Stomach (tissue), 9 donors: Measurements from ENCODE around the gene AANAT. TPM values are rescaled to one million over a fixed set of nuclear protein-coding genes. Genes with fewer than 3 reads are reported as not detected.
A peak's percentile ranks its signal among the peaks of the same experiment; 100 is the strongest.

Source experiments
- DNase-seq, 2 donors: peaks; one replicate each; pipeline versions ENCODE4 v3.0.0 to v3.0.0-alpha.2; 2013 to 2019
- H3K27ac ChIP-seq, 5 donors: fragments of 200-600 bp in 4 of 5; sonication (generic) in 4 of 5; one replicate each; pipeline ENCODE4 v1.5.1; 2013 to 2019; ENCODE audit warnings: mild to moderate bottlenecking in 1 of 5, moderate library complexity in 1 of 5
- H3K27me3 ChIP-seq, 3 donors: fragments of 200-600 bp; sonication (generic); one replicate each; pipeline ENCODE4 v1.5.1; 2017 to 2019; ENCODE audit warnings: mixed run types in 1 of 3
- H3K36me3 ChIP-seq, 4 donors: fragments of 200-600 bp; sonication (generic); 1 replicate in 3 of 4; 2 replicates in 1 of 4; pipeline ENCODE4 v1.5.1; 2016 to 2019
- H3K4me1 ChIP-seq, 4 donors: fragments of 200-600 bp; sonication (generic); one replicate each; pipeline ENCODE4 v1.5.1; 2016 to 2019
- H3K4me3 ChIP-seq, 4 donors: fragments of 200-600 bp; sonication (generic) in 3 of 4; one replicate each; pipeline ENCODE4 v1.5.1; 2016 to 2019; ENCODE audit warnings: mild to moderate bottlenecking in 1 of 4
- H3K9me3 ChIP-seq, 4 donors: fragments of 200-600 bp; sonication (generic); one replicate each; pipeline ENCODE4 v1.5.1; 2016 to 2019
- CTCF ChIP-seq, 7 experiments: fragments of 450-650 bp in 4 of 7; fragments of 200-600 bp in 3 of 7; sonication (generic) in 3 of 7; IDR thresholded peaks; one replicate each; pipeline ENCODE4 v1.5.1; 2016 to 2019; ENCODE audit warnings: antibody characterized with exemption in 7 of 7, control low read depth in 2 of 7, mild to moderate bottlenecking in 1 of 7
- EP300 ChIP-seq: sonication (generic); formaldehyde crosslinking; IDR thresholded peaks from one replicate; pipeline ENCODE4 v1.6.1; 2017; ENCODE audit warnings: antibody characterized with exemption
- POLR2A ChIP-seq, 4 donors: fragments of 450-650 bp; IDR thresholded peaks; one replicate each; pipeline ENCODE4 v1.6.1; 2016; ENCODE audit warnings: antibody characterized with exemption in 4 of 4, control low read depth in 2 of 4, mild to moderate bottlenecking in 1 of 4, moderate library complexity in 1 of 4
- POLR2AphosphoS5 ChIP-seq, 3 donors: sonication (generic); formaldehyde crosslinking; IDR thresholded peaks; one replicate each; pipeline ENCODE4 v1.6.1; 2016; ENCODE audit warnings: antibody characterized with exemption in 3 of 3
- WGBS, 5 donors: extraction: QIAGEN DNeasy Blood & Tissue Kit in 3 of 5; methylation state at CpG; one replicate each; pipeline versions ENCODE4 v1.1.5 to v1.1.7; 2013 to 2018; 5-methylcytosine and 5-hydroxymethylcytosine counted together
- intact Hi-C: fragments of 100-400 bp; cut with DNase I; formaldehyde crosslinking; loops from one replicate; pipeline ENCODE4 v1.15.1; 2023; ENCODE audit warnings: low total_unique reads
- polyA plus RNA-seq, 3 donors: library from polyadenylated mRNA; stranded (reverse); fragments of 200-250 nt; gene quantifications; one replicate each; pipeline ENCODE4 v1.2.3, GENCODE V29; 2013
- total RNA-seq, 5 donors: library from RNA; depleted of rRNA; stranded (reverse); fragments of >200 nt; gene quantifications; one replicate each; pipeline versions ENCODE4 v1.1.0 to v1.2.3, GENCODE V29; 2014 to 2016
- donor health status: healthy with polysubstance abuse.
- donor health status: Bipolar disorder and iron deficiency.
- donor health status: healthy.

AANAT gene
- total and polyA plus RNA-seq, 8 donors, result 0.44 TPM; not detected in 7

GRCh38 chr17:76472258-76472645 is 4.8 kb downstream of the AANAT start:
- intact Hi-C loops, result no loop called here
- no peak for DNase-seq
- Histone ChIP-seq H3K36me3 (peaks cover 5 to 63% (median 56%) of the 10 kb centered on the region in 4 donors), H3K27ac (no peak overlapping the region), H3K9me3 (no peaks in the 10 kb centered on the region), H3K27me3 (no peaks in the 10 kb centered on the region), H3K4me3 (no peak overlapping the region), H3K4me1 (no peaks in the 10 kb centered on the region)
- no peak for TF ChIP-seq EP300
- no peak for TF ChIP-seq POLR2AphosphoS5 (IDR thresholded peaks at IDR 0.05)
- no peak for TF ChIP-seq CTCF (IDR thresholded peaks at IDR 0.05)
- TF ChIP-seq POLR2A (IDR thresholded peaks at IDR 0.05), result no peak
- WGBS, 5 donors, result 89 to 96% (median 91%) methylated on average over 15 of the region's 15 CpGs

GRCh38 chr17:76472726-76473125 is 5.3 kb downstream of the AANAT start:
- Histone ChIP-seq H3K27me3 (no peaks in the 10 kb centered on the region), H3K27ac (no peak overlapping the region), H3K4me3 (no peak overlapping the region), H3K4me1 (no peaks in the 10 kb centered on the region), H3K9me3 (no peaks in the 10 kb centered on the region), H3K36me3 (peaks cover 5 to 68% (median 56%) of the 10 kb centered on the region in 4 donors)
- 92 to 95% (median 94%) methylated on average over 6 to 11 of the region's 11 CpGs for WGBS, 5 donors
- intact Hi-C loops, result no loop called here
- TF ChIP-seq EP300 (no peak), POLR2A (IDR thresholded peaks at IDR 0.05) (no peak), POLR2AphosphoS5 (IDR thresholded peaks at IDR 0.05) (no peak), CTCF (IDR thresholded peaks at IDR 0.05) (no peak)
- no peak for DNase-seq

GRCh38 chr17:76473541-76473985 is 6.2 kb downstream of the AANAT start:
- WGBS, 5 donors, result 83 to 100% (median 88%) methylated on average over 1 to 18 of the region's 18 CpGs

GRCh38 chr17:76474238-76474637 is 6.8 kb downstream of the AANAT start:
- WGBS, 5 donors, result 91 to 97% (median 95%) methylated on average over 14 of the region's 14 CpGs
- Histone ChIP-seq H3K4me3 (no peak overlapping the region), H3K4me1 (no peaks in the 10 kb centered on the region), H3K36me3 (peaks cover 5 to 83% (median 69%) of the 10 kb centered on the region in 4 donors), H3K27me3 (no peaks in the 10 kb centered on the region), H3K9me3 (no peaks in the 10 kb centered on the region), H3K27ac (no peak overlapping the region)
- no peak for DNase-seq
- TF ChIP-seq POLR2AphosphoS5 (IDR thresholded peaks at IDR 0.05) (no peak), POLR2A (IDR thresholded peaks at IDR 0.05) (no peak), CTCF (IDR thresholded peaks at IDR 0.05) (no peak), EP300 (no peak)
- intact Hi-C loops, result no loop called here

More at GRCh38 chr17:76473541-76473985, 6.2 kb downstream of the AANAT start:
- Histone ChIP-seq H3K4me1 (no peaks in the 10 kb centered on the region), H3K27me3 (no peaks in the 10 kb centered on the region), H3K36me3 (peaks cover 5 to 76% (median 62%) of the 10 kb centered on the region in 4 donors), H3K9me3 (no peaks in the 10 kb centered on the region), H3K4me3 (no peak overlapping the region), H3K27ac (no peak overlapping the region)
- intact Hi-C loops, result no loop called here
- DNase-seq, result no peak
- TF ChIP-seq EP300, result no peak
- TF ChIP-seq CTCF (IDR thresholded peaks at IDR 0.05), result peak in 3 of 7 experiments; percentile 3 to 6 (median 4)
- no peak for TF ChIP-seq POLR2A (IDR thresholded peaks at IDR 0.05)
- no peak for TF ChIP-seq POLR2AphosphoS5 (IDR thresholded peaks at IDR 0.05)
